H9 (cell line): ENCODE data around the gene TEX10. TPM values are rescaled to one million over a fixed set of nuclear protein-coding genes. Genes with fewer than 3 reads are reported as not detected.

Experiments
- DNase-seq: peaks from one replicate; pipeline ENCODE4 v3.0.0-alpha.2; 2017
- H2AFZ ChIP-seq: one replicate; pipeline ENCODE4 v1.6.1; 2013; ENCODE audit warnings: mild to moderate bottlenecking, low read length, control low read depth, moderate library complexity
- H2AK5ac ChIP-seq: 2 replicates; pipeline ENCODE4 v1.6.1; 2013; ENCODE audit warnings: low read length, control low read depth, mixed read lengths; ENCODE audit not compliant: insufficient read length
- H2BK120ac ChIP-seq: one replicate; pipeline ENCODE4 v1.6.1; 2013; ENCODE audit warnings: low read depth, mild to moderate bottlenecking, low read length, control low read depth, inconsistent platforms; ENCODE audit not compliant: poor library complexity, severe bottlenecking
- H2BK12ac ChIP-seq: 2 replicates; pipeline ENCODE4 v1.6.1; 2013; ENCODE audit warnings: low read length, control low read depth, mixed read lengths, low read depth; ENCODE audit not compliant: insufficient read length
- H2BK15ac ChIP-seq: 2 replicates; pipeline ENCODE4 v1.6.1; 2013; ENCODE audit warnings: low read depth, low read length, control low read depth
- H2BK20ac ChIP-seq: one replicate; pipeline ENCODE4 v1.6.1; 2013; ENCODE audit warnings: low read depth, mild to moderate bottlenecking, low read length, control low read depth, inconsistent platforms; ENCODE audit not compliant: poor library complexity, severe bottlenecking
- H2BK5ac ChIP-seq: 2 replicates; pipeline ENCODE4 v1.6.1; 2013; ENCODE audit warnings: low read length, control low read depth, mixed read lengths; ENCODE audit not compliant: insufficient read length
- H3K14ac ChIP-seq: 2 replicates; pipeline ENCODE4 v1.6.1; 2013; ENCODE audit warnings: low read length, control low read depth; ENCODE audit not compliant: insufficient read depth
- H3K18ac ChIP-seq: 2 replicates; pipeline ENCODE4 v1.6.1; 2013; ENCODE audit warnings: low read depth, mild to moderate bottlenecking, mixed read lengths, low read length, control low read depth; ENCODE audit not compliant: insufficient read length
- H3K23ac ChIP-seq: 2 replicates; pipeline ENCODE4 v1.6.1; 2013; ENCODE audit warnings: low read length, control low read depth, mixed read lengths, low read depth; ENCODE audit not compliant: insufficient read length
- H3K23me2 ChIP-seq: 2 replicates; pipeline ENCODE4 v1.6.1; 2013; ENCODE audit warnings: low read depth, mild to moderate bottlenecking, mixed read lengths, low read length, control low read depth; ENCODE audit not compliant: insufficient read length, poor library complexity, severe bottlenecking
- H3K27ac ChIP-seq: 2 replicates; pipeline ENCODE4 v1.5.1; 2013; ENCODE audit warnings: low read length, control low read depth, mixed read lengths, low read depth; ENCODE audit not compliant: insufficient read length
- H3K27me3 ChIP-seq: 2 replicates; pipeline ENCODE4 v1.6.1; 2013; ENCODE audit warnings: low read length, control low read depth, inconsistent platforms; ENCODE audit not compliant: insufficient read depth
- H3K4ac ChIP-seq: 2 replicates; pipeline ENCODE4 v1.6.1; 2013; ENCODE audit warnings: low read depth, mild to moderate bottlenecking, control low read depth, inconsistent platforms, low read length, moderate library complexity
- H3K4me1 ChIP-seq: 2 replicates; pipeline ENCODE4 v1.6.1; 2013; ENCODE audit warnings: low read length, control low read depth, inconsistent platforms; ENCODE audit not compliant: insufficient read depth
- H3K4me2 ChIP-seq: 2 replicates; pipeline ENCODE4 v1.6.1; 2013; ENCODE audit warnings: low read length, control low read depth, mixed read lengths; ENCODE audit not compliant: insufficient read length, insufficient read depth
- H3K56ac ChIP-seq: 2 replicates; pipeline ENCODE4 v1.6.1; 2013; ENCODE audit warnings: low read depth, mild to moderate bottlenecking, mixed read lengths, low read length, control low read depth; ENCODE audit not compliant: insufficient read length
- H3K79me1 ChIP-seq: 2 replicates; pipeline ENCODE4 v1.6.1; 2013; ENCODE audit warnings: low read depth, mild to moderate bottlenecking, moderate library complexity, low read length, control low read depth, inconsistent platforms; ENCODE audit not compliant: insufficient read depth, poor library complexity, severe bottlenecking
- H3K79me2 ChIP-seq: 2 replicates; pipeline ENCODE4 v1.6.1; 2013; ENCODE audit warnings: low read length, control low read depth, inconsistent platforms; ENCODE audit not compliant: insufficient read depth
- H3K9ac ChIP-seq: 2 replicates; pipeline ENCODE4 v1.6.1; 2013; ENCODE audit warnings: low read length, control low read depth, mixed read lengths; ENCODE audit not compliant: insufficient read length; ENCODE audit errors: extremely low read depth
- H3K9me3 ChIP-seq: one replicate; pipeline ENCODE4 v1.6.1; 2013; ENCODE audit warnings: low read depth, low read length, inconsistent platforms; ENCODE audit not compliant: control insufficient read depth
- H3T11ph ChIP-seq: one replicate; pipeline ENCODE4 v1.6.1; 2013; ENCODE audit warnings: mild to moderate bottlenecking, low read length, control low read depth, inconsistent platforms
- H4K20me1 ChIP-seq: one replicate; pipeline ENCODE4 v1.6.1; 2013; ENCODE audit not compliant: control insufficient read depth, insufficient read length, insufficient read depth
- H4K5ac ChIP-seq: 2 replicates; pipeline ENCODE4 v1.6.1; 2013; ENCODE audit warnings: low read depth, mild to moderate bottlenecking, mixed read lengths, low read length, control low read depth; ENCODE audit not compliant: insufficient read length
- H4K8ac ChIP-seq: replicated peaks from 2 replicates; pipeline ENCODE4 v1.6.1; 2013; ENCODE audit warnings: low read length, control low read depth, mixed read lengths, low read depth; ENCODE audit not compliant: insufficient read length
- H4K91ac ChIP-seq: 2 replicates; pipeline ENCODE4 v1.6.1; 2013; ENCODE audit warnings: low read depth, mild to moderate bottlenecking, moderate library complexity, mixed read lengths, low read length, control low read depth; ENCODE audit not compliant: insufficient read length
- H3K27ac Mint-ChIP-seq, 3 experiments: 2 replicates in 2 of 3; 3 replicates in 1 of 3; pipeline ENCODE4 v1.8.0; 2020 to 2021; ENCODE audit warnings: mixed read lengths in 3 of 3, mild to moderate bottlenecking in 1 of 3, moderate library complexity in 1 of 3
- H3K27me3 Mint-ChIP-seq: 2 replicates; pipeline ENCODE4 v1.8.0; 2021; ENCODE audit warnings: low read depth, mild to moderate bottlenecking, moderate library complexity, mixed read lengths
- H3K36me3 Mint-ChIP-seq, 3 experiments: 2 replicates in 2 of 3; 3 replicates in 1 of 3; pipeline ENCODE4 v1.8.0; 2020 to 2021; ENCODE audit warnings: low read depth in 3 of 3, mixed read lengths in 3 of 3; ENCODE audit not compliant: insufficient read depth in 1 of 3
- H3K4me1 Mint-ChIP-seq, 2 experiments: 2 replicates each; pipeline ENCODE4 v1.8.0; 2020; ENCODE audit warnings: mixed read lengths in 2 of 2
- H3K4me3 Mint-ChIP-seq, 2 experiments: 2 replicates in 1 of 2; 3 replicates in 1 of 2; pipeline ENCODE4 v1.8.0; 2020 to 2021; ENCODE audit warnings: mild to moderate bottlenecking in 2 of 2, mixed read lengths in 2 of 2, moderate library complexity in 1 of 2
- H3K9me3 Mint-ChIP-seq, 2 experiments: 2 replicates in 1 of 2; 3 replicates in 1 of 2; pipeline ENCODE4 v1.8.0; 2020; ENCODE audit warnings: mild to moderate bottlenecking in 2 of 2, mixed read lengths in 2 of 2, moderate library complexity in 1 of 2
- total RNA-seq: library from RNA; stranded (reverse); gene quantifications from 2 replicates; pipeline ENCODE4 v1.2.1, GENCODE V29; 2021
- TF ChIP-seq, protein P1 (sequence below): fragments of 200-600 bp; sonication (generic); conservative IDR thresholded peaks from 3 replicates; pipeline ENCODE4 v1.8.0; 2021; ENCODE audit warnings: antibody characterized with exemption, mild to moderate bottlenecking

Gene TEX10
- total RNA-seq, 1 experiment from 2014 or later, result 70.8 TPM

DNA sequence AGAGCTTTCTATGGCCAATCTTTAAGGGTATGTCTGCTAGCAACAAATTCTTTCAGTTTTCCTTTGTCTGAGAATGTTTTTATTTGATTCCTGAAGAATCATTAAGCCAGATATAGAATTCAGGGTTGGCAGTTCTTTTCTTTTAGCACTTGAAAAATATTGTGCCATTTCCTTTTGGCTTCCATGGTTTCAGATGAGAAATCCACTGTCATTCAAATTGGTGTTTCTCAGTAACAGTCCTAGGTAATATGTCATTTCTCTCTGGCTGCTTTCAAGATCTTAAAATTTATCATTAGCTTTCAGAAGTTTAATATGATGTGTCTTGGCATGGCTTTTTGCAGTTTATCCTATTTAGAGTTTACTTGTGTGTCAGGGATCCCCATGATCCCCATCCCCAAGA lies 67.7 kb downstream of the TEX10 start:
- Histone ChIP-seq H2BK120ac (no peak overlapping the region), H3K23ac (no peak overlapping the region), H3K56ac (no peak overlapping the region), H3K4me2 (no peak overlapping the region), H3K79me1 (no peaks in the 10 kb centered on the region), H3K23me2 (no peaks in the 10 kb centered on the region), H3K9ac (no peak overlapping the region), H3K14ac (no peak overlapping the region), H2BK20ac (no peak overlapping the region), H4K8ac (no peak overlapping the region), H2BK12ac (no peak overlapping the region), H2BK5ac (no peak overlapping the region), H3K4me1 (no peaks in the 10 kb centered on the region), H4K91ac (no peak overlapping the region), H3K18ac (no peak overlapping the region), H2AFZ (no peak overlapping the region), H4K20me1 (no peaks in the 10 kb centered on the region), H4K5ac (no peak overlapping the region), H3K9me3 (no peaks in the 10 kb centered on the region), H3K79me2 (no peaks in the 10 kb centered on the region), H2BK15ac (no peak overlapping the region), H2AK5ac (no peak overlapping the region), H3T11ph (no peak overlapping the region), H3K4ac (no peak overlapping the region), H3K27ac (no peak overlapping the region), H3K27me3 (no peaks in the 10 kb centered on the region)
- Mint-ChIP-seq H3K9me3 (peaks cover 7 to 12% of the 10 kb centered on the region in 2 experiments; a peak in 2 of 5 replicates), H3K27me3 (no peaks in the 10 kb centered on the region), H3K36me3 (peaks cover 38 to 51% (median 45%) of the 10 kb centered on the region in 3 experiments), H3K4me1 (no peaks in the 10 kb centered on the region), H3K27ac (no peak overlapping the region), H3K4me3 (no peak overlapping the region)
- no peak for DNase-seq
- TF ChIP-seq, protein P1, sequence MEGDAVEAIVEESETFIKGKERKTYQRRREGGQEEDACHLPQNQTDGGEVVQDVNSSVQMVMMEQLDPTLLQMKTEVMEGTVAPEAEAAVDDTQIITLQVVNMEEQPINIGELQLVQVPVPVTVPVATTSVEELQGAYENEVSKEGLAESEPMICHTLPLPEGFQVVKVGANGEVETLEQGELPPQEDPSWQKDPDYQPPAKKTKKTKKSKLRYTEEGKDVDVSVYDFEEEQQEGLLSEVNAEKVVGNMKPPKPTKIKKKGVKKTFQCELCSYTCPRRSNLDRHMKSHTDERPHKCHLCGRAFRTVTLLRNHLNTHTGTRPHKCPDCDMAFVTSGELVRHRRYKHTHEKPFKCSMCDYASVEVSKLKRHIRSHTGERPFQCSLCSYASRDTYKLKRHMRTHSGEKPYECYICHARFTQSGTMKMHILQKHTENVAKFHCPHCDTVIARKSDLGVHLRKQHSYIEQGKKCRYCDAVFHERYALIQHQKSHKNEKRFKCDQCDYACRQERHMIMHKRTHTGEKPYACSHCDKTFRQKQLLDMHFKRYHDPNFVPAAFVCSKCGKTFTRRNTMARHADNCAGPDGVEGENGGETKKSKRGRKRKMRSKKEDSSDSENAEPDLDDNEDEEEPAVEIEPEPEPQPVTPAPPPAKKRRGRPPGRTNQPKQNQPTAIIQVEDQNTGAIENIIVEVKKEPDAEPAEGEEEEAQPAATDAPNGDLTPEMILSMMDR, result no peak
